AG09309 (cell line): Measurements from ENCODE around the gene CPS1.

Source experiments
- DNase-seq: peaks from one replicate; pipeline ENCODE4 v3.0.0-alpha.2; 2010; ENCODE audit warnings: low read depth
- H3K4me3 ChIP-seq: 2 replicates; pipeline ENCODE4 v1.5.1; 2011; ENCODE audit warnings: mild to moderate bottlenecking, low read depth, low read length, moderate library complexity; ENCODE audit not compliant: control insufficient read depth
- CTCF ChIP-seq: IDR thresholded peaks from 2 replicates; pipeline ENCODE4 v1.5.1; 2011; ENCODE audit warnings: mild to moderate bottlenecking, low read depth, low read length, inconsistent platforms; ENCODE audit not compliant: insufficient read depth, control insufficient read depth; ENCODE audit errors: missing control alignments

The CPS1 gene

DNA sequence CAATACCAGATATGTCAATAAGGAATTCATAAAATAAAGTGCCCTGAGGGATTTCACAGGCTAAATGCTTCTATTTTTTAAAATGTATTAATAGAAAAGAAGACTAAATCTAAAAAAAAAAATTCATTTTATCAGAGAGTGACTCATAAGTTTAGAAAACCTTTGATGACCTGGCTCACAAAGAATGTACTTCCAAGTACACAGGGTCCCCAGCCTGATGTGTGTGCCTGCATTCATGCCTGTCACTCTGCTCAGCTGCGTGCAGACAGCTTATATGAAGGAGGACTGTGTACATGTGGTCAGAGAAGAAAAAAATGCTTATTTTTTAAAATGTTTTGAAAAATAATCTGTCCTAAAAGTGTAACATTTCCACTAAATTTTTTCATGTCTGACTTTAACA is 3.0 kb upstream of the CPS1 start:
- no peak for TF ChIP-seq CTCF
- no peak overlapping the region for H3K4me3 ChIP-seq
- DNase-seq = no peak

DNA sequence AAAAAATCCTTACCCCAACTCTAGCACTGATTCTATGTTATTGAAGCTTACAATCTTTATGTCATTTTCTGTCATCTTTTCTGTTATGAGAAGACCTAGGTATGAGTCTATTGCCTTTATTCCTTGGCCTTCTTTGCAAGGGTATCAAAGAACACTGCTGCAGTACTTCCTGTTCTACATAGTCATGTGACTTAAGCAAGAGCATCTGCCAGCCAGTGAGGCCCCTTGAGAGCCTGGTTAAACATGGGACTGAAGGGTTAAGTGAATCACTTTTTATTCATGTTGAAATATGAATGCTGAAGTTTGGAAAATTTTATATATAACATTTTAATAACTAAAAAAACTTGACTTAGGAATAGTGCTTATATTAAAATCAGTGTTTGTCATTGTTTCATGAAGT is 844 bp upstream of the CPS1 start:
- no peak for DNase-seq
- H3K4me3 ChIP-seq = no peak overlapping the region

DNA sequence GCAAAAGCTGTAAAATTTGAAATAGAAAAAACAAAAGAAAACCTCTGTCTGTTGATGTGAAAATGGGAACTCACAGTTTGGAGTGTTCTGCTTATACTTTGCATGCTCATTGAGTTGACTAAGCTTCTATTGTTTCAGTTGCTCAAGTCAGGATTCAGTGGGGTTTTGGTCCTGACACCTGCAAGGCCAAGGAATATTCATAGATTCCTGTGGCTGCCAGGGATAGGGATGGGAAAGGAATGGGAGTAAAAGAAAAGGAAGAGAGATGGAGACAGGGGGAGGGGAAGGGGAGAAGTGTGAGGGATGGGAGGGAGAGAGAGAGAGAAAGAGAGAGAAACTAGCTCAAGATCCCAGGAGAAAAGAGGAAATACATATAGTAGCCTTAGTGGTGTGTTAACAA is 1.3 kb downstream of the CPS1 start:
- no peak for DNase-seq
- H3K4me3 ChIP-seq = no peak overlapping the region
- TF ChIP-seq CTCF = no peak

More for the DNA sequence above, 844 bp upstream of the CPS1 start:
- no peak for TF ChIP-seq CTCF

- H3K4me3 ChIP-seq = no peak overlapping the region
- no peak for TF ChIP-seq CTCF
- DNase-seq = peak; percentile 24
These were observed 2.3 kb downstream of the CPS1 start for GRCh38 chr2:210558708-210559107.

DNA sequence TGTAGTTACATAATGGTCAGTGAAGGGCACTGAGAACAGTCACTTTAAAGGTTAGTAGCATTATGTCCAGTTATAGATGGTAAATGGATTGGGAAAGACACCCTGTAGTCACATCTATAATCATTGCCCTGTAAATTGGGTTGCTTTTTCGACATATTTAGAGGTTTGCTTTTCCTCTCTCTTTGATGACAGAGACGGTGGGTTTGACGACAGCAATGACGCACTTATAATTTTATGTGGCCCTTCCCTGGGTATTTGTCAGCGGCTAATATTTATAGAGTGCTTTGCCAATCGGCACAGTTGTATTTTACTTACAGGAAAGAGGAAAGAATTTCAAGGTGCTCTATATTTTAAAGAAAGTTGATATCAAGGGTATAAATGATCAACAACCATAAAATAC is 2.8 kb downstream of the CPS1 start:
- TF ChIP-seq CTCF = no peak

DNA sequence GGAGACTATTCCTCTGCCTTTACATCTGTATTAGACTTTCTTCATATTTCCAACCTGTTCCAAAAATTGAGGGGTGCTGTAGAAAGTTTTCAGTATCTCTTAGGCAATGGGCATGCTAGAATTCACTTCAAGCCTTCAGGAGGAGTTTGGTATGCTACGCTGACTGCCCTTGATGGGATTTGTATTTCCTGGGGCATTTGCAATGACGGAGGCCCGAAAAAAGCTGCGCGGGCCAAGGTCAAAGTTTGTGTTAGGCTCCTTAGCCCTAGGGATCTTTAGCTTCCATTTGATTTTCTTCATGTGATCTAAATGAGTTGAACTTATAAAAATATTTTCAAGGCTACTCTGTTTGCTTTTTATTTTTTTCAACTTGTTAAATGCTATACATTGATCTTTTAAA is 5.1 kb downstream of the CPS1 start:
- TF ChIP-seq CTCF = no peak
- no peak for DNase-seq
- no peak overlapping the region for H3K4me3 ChIP-seq

More for the DNA sequence above, 2.8 kb downstream of the CPS1 start:
- DNase-seq = no peak
- no peak overlapping the region for H3K4me3 ChIP-seq

- DNase-seq = no peak
- no peak overlapping the region for H3K4me3 ChIP-seq
- no peak for TF ChIP-seq CTCF
These were observed 5.7 kb downstream of the CPS1 start for GRCh38 chr2:210562091-210562490.
